GM23338 (cell line): ENCODE results near the gene ACSL6.

Experiments used
- POLR2AphosphoS5 ChIP-seq: IDR thresholded peaks from 2 replicates; pipeline ENCODE4 v1.6.1; 2016; ENCODE audit warnings: antibody characterized with exemption, low read depth
- TF ChIP-seq, protein P1 (sequence below), 2 experiments: fragments of 200-600 bp in 1 of 2; sonication (generic) in 1 of 2; conservative IDR thresholded peaks; 2 replicates each; pipeline versions ENCODE4 v1.5.1 to v1.6.1; 2016 to 2017; ENCODE audit warnings: antibody characterized with exemption in 2 of 2, low read depth in 2 of 2, mild to moderate bottlenecking in 2 of 2, moderate library complexity in 1 of 2
- TF ChIP-seq, protein P2 (sequence below): IDR thresholded peaks from one replicate; pipeline ENCODE4 v1.6.1; 2018; ENCODE audit warnings: antibody characterized with exemption; ENCODE audit not compliant: unreplicated experiment

- TF ChIP-seq, protein P1, sequence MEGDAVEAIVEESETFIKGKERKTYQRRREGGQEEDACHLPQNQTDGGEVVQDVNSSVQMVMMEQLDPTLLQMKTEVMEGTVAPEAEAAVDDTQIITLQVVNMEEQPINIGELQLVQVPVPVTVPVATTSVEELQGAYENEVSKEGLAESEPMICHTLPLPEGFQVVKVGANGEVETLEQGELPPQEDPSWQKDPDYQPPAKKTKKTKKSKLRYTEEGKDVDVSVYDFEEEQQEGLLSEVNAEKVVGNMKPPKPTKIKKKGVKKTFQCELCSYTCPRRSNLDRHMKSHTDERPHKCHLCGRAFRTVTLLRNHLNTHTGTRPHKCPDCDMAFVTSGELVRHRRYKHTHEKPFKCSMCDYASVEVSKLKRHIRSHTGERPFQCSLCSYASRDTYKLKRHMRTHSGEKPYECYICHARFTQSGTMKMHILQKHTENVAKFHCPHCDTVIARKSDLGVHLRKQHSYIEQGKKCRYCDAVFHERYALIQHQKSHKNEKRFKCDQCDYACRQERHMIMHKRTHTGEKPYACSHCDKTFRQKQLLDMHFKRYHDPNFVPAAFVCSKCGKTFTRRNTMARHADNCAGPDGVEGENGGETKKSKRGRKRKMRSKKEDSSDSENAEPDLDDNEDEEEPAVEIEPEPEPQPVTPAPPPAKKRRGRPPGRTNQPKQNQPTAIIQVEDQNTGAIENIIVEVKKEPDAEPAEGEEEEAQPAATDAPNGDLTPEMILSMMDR (conservative IDR thresholded peaks at IDR 0.05; ENCODE audit: low read depth in 2 of 2) = no peak
- no peak for TF ChIP-seq POLR2AphosphoS5
- TF ChIP-seq, protein P2, sequence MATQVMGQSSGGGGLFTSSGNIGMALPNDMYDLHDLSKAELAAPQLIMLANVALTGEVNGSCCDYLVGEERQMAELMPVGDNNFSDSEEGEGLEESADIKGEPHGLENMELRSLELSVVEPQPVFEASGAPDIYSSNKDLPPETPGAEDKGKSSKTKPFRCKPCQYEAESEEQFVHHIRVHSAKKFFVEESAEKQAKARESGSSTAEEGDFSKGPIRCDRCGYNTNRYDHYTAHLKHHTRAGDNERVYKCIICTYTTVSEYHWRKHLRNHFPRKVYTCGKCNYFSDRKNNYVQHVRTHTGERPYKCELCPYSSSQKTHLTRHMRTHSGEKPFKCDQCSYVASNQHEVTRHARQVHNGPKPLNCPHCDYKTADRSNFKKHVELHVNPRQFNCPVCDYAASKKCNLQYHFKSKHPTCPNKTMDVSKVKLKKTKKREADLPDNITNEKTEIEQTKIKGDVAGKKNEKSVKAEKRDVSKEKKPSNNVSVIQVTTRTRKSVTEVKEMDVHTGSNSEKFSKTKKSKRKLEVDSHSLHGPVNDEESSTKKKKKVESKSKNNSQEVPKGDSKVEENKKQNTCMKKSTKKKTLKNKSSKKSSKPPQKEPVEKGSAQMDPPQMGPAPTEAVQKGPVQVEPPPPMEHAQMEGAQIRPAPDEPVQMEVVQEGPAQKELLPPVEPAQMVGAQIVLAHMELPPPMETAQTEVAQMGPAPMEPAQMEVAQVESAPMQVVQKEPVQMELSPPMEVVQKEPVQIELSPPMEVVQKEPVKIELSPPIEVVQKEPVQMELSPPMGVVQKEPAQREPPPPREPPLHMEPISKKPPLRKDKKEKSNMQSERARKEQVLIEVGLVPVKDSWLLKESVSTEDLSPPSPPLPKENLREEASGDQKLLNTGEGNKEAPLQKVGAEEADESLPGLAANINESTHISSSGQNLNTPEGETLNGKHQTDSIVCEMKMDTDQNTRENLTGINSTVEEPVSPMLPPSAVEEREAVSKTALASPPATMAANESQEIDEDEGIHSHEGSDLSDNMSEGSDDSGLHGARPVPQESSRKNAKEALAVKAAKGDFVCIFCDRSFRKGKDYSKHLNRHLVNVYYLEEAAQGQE = no peak
Observed at GRCh38 chr5:131986161-131986912, 25.1 kb downstream of the ACSL6 start.
